Stomach (tissue), 9 donors: Measurements from ENCODE around the gene ACOXL. TPM values are rescaled to one million over a fixed set of nuclear protein-coding genes. Genes with fewer than 3 reads are reported as not detected.

Experiments
- DNase-seq, 2 donors: peaks; one replicate each; pipeline versions ENCODE4 v3.0.0 to v3.0.0-alpha.2; 2013 to 2019
- H3K27ac ChIP-seq, 5 donors: fragments of 200-600 bp in 4 of 5; sonication (generic) in 4 of 5; one replicate each; pipeline ENCODE4 v1.5.1; 2013 to 2019; ENCODE audit warnings: mild to moderate bottlenecking in 1 of 5, moderate library complexity in 1 of 5
- H3K27me3 ChIP-seq, 3 donors: fragments of 200-600 bp; sonication (generic); one replicate each; pipeline ENCODE4 v1.5.1; 2017 to 2019; ENCODE audit warnings: mixed run types in 1 of 3
- H3K36me3 ChIP-seq, 4 donors: fragments of 200-600 bp; sonication (generic); 1 replicate in 3 of 4; 2 replicates in 1 of 4; pipeline ENCODE4 v1.5.1; 2016 to 2019
- H3K4me1 ChIP-seq, 4 donors: fragments of 200-600 bp; sonication (generic); one replicate each; pipeline ENCODE4 v1.5.1; 2016 to 2019
- H3K4me3 ChIP-seq, 4 donors: fragments of 200-600 bp; sonication (generic) in 3 of 4; one replicate each; pipeline ENCODE4 v1.5.1; 2016 to 2019; ENCODE audit warnings: mild to moderate bottlenecking in 1 of 4
- H3K9me3 ChIP-seq, 4 donors: fragments of 200-600 bp; sonication (generic); one replicate each; pipeline ENCODE4 v1.5.1; 2016 to 2019
- EP300 ChIP-seq: sonication (generic); formaldehyde crosslinking; IDR thresholded peaks from one replicate; pipeline ENCODE4 v1.6.1; 2017; ENCODE audit warnings: antibody characterized with exemption
- POLR2A ChIP-seq, 4 donors: fragments of 450-650 bp; IDR thresholded peaks; one replicate each; pipeline ENCODE4 v1.6.1; 2016; ENCODE audit warnings: antibody characterized with exemption in 4 of 4, control low read depth in 2 of 4, mild to moderate bottlenecking in 1 of 4, moderate library complexity in 1 of 4
- POLR2AphosphoS5 ChIP-seq, 3 donors: sonication (generic); formaldehyde crosslinking; IDR thresholded peaks; one replicate each; pipeline ENCODE4 v1.6.1; 2016; ENCODE audit warnings: antibody characterized with exemption in 3 of 3
- WGBS, 5 donors: extraction: QIAGEN DNeasy Blood & Tissue Kit in 3 of 5; methylation state at CpG; one replicate each; pipeline versions ENCODE4 v1.1.5 to v1.1.7; 2013 to 2018; 5-methylcytosine and 5-hydroxymethylcytosine counted together
- intact Hi-C: fragments of 100-400 bp; cut with DNase I; formaldehyde crosslinking; loops from one replicate; pipeline ENCODE4 v1.15.1; 2023; ENCODE audit warnings: low total_unique reads
- polyA plus RNA-seq, 3 donors: library from polyadenylated mRNA; stranded (reverse); fragments of 200-250 nt; gene quantifications; one replicate each; pipeline ENCODE4 v1.2.3, GENCODE V29; 2013
- total RNA-seq, 5 donors: library from RNA; depleted of rRNA; stranded (reverse); fragments of >200 nt; gene quantifications; one replicate each; pipeline versions ENCODE4 v1.1.0 to v1.2.3, GENCODE V29; 2014 to 2016
- TF ChIP-seq, protein P1 (sequence below), 7 experiments: fragments of 450-650 bp in 4 of 7; fragments of 200-600 bp in 3 of 7; sonication (generic) in 3 of 7; IDR thresholded peaks; one replicate each; pipeline ENCODE4 v1.5.1; 2016 to 2019; ENCODE audit warnings: antibody characterized with exemption in 7 of 7, control low read depth in 2 of 7, mild to moderate bottlenecking in 1 of 7
- donor health status: healthy with polysubstance abuse.
- donor health status: Bipolar disorder and iron deficiency.
- donor health status: healthy.

The ACOXL gene
- total and polyA plus RNA-seq, 8 donors: 0.10 to 1.3 (median 0.45) TPM; not detected in 3

DNA sequence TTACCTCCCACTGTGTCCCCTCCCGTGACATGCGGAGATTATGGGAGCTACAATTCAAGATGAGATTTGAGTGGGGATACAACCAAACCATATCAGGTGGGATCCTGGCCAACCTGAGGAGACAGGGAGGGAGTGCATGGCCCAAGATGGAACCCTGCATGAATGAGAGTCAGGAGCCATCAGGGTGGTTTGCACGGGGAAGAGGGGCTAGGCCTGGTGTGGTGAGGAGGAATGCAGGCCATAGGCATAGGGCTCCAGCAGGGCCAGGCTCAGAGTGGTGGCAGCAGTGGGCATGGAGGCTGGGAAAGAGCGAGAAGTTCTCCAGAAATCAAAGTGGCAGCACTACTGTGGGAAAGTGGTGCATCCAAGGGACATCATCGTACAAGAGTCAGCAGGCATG is 314.3 kb downstream of the ACOXL start:
- no peak for DNase-seq
- H3K4me3 ChIP-seq: no peak overlapping the region
- H3K27ac ChIP-seq: no peak overlapping the region
- no peaks in the 10 kb centered on the region for H3K9me3 ChIP-seq
- intact Hi-C loops: no loop called here
- 88 to 96% (median 93%) methylated on average over 5 of the region's 5 CpGs for WGBS, 5 donors
- no peaks in the 10 kb centered on the region for H3K36me3 ChIP-seq
- peaks cover 0 to 4% (median 0%) of the 10 kb centered on the region in 4 donors for H3K4me1 ChIP-seq
- peaks cover 0 to 4% (median 0%) of the 10 kb centered on the region in 3 donors for H3K27me3 ChIP-seq
- TF ChIP-seq POLR2AphosphoS5 (IDR thresholded peaks at IDR 0.05) (no peak), POLR2A (IDR thresholded peaks at IDR 0.05) (no peak), EP300 (no peak)
- TF ChIP-seq, protein P1, sequence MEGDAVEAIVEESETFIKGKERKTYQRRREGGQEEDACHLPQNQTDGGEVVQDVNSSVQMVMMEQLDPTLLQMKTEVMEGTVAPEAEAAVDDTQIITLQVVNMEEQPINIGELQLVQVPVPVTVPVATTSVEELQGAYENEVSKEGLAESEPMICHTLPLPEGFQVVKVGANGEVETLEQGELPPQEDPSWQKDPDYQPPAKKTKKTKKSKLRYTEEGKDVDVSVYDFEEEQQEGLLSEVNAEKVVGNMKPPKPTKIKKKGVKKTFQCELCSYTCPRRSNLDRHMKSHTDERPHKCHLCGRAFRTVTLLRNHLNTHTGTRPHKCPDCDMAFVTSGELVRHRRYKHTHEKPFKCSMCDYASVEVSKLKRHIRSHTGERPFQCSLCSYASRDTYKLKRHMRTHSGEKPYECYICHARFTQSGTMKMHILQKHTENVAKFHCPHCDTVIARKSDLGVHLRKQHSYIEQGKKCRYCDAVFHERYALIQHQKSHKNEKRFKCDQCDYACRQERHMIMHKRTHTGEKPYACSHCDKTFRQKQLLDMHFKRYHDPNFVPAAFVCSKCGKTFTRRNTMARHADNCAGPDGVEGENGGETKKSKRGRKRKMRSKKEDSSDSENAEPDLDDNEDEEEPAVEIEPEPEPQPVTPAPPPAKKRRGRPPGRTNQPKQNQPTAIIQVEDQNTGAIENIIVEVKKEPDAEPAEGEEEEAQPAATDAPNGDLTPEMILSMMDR (IDR thresholded peaks at IDR 0.05): no peak

DNA sequence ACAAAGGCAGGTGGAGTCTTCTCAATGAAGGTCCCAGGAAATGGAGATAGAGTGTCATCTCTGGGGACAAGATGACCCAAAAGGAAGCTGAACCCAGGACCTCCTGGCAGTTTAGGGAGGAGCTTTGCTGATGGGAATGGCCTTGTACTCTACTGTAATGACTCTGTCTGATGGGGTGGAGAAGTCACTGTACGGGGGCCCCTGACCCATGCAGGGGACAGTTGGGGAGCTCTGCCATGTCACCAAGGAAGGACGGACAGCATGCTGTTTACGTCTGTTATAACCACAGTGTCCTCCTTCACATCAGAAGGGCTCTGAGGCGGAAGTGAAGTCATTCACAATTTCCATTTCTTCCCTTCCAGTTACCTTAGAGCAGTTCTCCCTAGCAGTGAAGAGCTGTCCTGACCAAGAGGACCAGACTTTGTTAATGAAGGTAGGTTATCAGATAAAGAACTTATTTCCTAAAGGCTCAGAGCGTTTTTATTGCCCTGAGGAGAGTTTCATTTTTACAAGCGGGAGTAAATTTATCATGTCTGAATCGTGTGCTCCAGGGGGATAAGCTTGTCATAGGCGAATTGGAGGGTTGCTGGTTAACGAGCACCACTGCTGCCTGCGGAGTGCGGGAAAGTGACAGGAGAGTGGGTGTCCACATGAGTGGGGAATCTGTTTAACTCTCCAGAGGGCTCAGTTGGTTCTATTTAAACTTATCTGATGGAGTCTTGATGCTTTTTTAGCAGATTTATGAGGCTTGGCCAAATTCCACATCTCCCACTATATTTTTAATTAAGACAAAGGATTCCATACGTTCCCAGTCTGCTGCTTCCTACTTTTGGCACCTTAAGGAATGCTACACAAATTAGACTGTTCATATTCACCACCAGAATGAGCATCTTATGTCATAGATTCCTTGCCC is 316.7 kb downstream of the ACOXL start:
- no peaks in the 10 kb centered on the region for H3K36me3 ChIP-seq
- DNase-seq: no peak
- H3K4me3 ChIP-seq: no peak overlapping the region
- no peaks in the 10 kb centered on the region for H3K27me3 ChIP-seq
- H3K4me1 ChIP-seq: peaks cover 0 to 4% (median 0%) of the 10 kb centered on the region in 4 donors
- TF ChIP-seq POLR2A (IDR thresholded peaks at IDR 0.05): no peak
- no peak for TF ChIP-seq EP300
- no peak for TF ChIP-seq POLR2AphosphoS5 (IDR thresholded peaks at IDR 0.05)
- TF ChIP-seq, protein P1 (IDR thresholded peaks at IDR 0.05): no peak
- intact Hi-C loops: no loop called here
- 73 to 86% (median 82%) methylated on average over 11 to 12 of the region's 12 CpGs for WGBS, 5 donors
- H3K27ac ChIP-seq: no peak overlapping the region
- no peaks in the 10 kb centered on the region for H3K9me3 ChIP-seq

DNA sequence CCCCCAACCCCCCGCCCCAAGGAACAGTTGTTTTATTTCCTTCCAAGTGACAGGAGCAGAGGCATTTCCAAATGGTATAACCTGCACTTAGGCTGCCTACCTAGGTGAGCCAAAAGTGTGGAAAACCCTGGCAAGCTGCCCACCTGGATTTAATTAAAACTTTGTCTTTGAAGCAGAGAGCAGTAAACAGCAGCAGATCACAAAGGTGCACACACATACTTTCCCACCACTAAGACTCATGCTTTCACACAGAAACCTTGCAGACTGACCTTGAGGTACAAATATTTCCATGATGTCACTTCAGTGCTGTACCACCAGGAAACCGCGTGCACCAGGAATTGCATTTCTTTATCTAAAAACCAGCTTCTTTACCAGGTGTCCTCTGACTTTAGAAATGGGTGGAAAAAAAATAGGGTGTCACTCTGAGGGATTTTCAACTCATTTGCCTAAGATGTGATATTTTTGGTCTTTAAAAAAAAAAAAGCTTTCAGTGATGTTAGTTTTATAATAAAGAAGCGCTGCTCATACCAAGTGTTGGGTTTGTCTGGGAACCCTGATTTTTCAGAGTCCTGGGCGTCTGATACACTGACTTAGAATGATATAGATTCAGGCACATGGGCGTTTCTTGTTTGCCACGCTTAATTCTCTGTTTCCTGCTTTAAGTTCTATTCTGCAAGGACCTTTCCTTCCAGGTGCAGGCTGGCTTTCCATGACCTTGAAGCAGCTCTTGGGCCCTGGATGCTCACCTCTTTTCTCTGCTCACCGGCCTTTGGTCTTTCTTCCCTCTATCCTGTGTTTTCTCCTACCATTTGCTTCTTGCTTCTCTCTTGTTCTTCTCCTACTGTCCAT is 317.6 kb downstream of the ACOXL start:
- Histone ChIP-seq H3K4me1 (peaks cover 0 to 4% (median 0%) of the 10 kb centered on the region in 4 donors), H3K36me3 (no peaks in the 10 kb centered on the region), H3K27ac (no peak overlapping the region), H3K9me3 (no peaks in the 10 kb centered on the region), H3K4me3 (no peak overlapping the region), H3K27me3 (peaks cover 0 to 8% (median 0%) of the 10 kb centered on the region in 3 donors)
- TF ChIP-seq, protein P1 (IDR thresholded peaks at IDR 0.05): no peak
- TF ChIP-seq POLR2AphosphoS5 (IDR thresholded peaks at IDR 0.05) (no peak), EP300 (no peak), POLR2A (IDR thresholded peaks at IDR 0.05) (no peak)
- 47 to 63% (median 53%) methylated on average over 8 of the region's 8 CpGs for WGBS, 5 donors
- peak in 1 of 2 donors; percentile 81 for DNase-seq
- intact Hi-C loops: no loop called here

DNA sequence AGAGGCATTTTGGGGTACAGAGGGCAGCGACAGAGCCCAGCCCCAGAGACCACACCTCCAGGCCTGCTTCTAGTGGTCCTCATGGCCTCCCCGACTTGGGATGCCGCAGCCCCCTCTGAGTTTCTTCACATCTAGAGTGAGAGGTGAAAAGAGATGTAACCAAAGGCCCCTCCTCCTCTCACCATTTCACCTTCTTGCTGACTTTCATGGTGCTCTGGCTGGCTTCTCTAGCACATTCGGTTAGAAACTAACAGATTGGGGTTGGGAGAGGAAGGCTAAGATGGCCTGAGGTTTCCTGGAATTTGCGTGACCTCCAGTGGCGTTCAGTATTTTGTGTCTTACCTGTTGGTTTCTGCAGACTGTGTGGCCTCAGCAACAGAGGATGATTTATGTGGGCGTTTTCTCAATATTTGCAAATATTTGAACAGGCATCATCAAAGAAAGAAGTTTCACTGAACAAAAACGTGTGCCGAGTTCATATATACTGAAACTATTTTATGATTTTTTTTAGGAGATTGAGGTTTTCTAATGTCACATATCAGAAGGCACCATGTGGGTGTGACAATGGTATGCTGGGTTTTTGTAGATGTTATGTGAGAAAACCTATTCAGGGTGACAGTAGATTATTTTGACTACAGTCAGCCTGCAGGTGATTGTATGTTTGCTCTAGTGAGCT is 318.5 kb downstream of the ACOXL start:
- no peak overlapping the region for H3K27ac ChIP-seq
- H3K9me3 ChIP-seq: no peaks in the 10 kb centered on the region
- no peak for DNase-seq
- peaks cover 0 to 4% (median 0%) of the 10 kb centered on the region in 4 donors for H3K4me1 ChIP-seq
- no peak overlapping the region for H3K4me3 ChIP-seq
- peaks cover 0 to 9% (median 0%) of the 10 kb centered on the region in 3 donors for H3K27me3 ChIP-seq
- 78 to 90% (median 85%) methylated on average over 9 of the region's 9 CpGs for WGBS, 5 donors
- TF ChIP-seq POLR2A (IDR thresholded peaks at IDR 0.05): no peak
- TF ChIP-seq EP300: no peak
- no peak for TF ChIP-seq POLR2AphosphoS5 (IDR thresholded peaks at IDR 0.05)
- TF ChIP-seq, protein P1 (IDR thresholded peaks at IDR 0.05): no peak
- intact Hi-C loops: no loop called here
- no peaks in the 10 kb centered on the region for H3K36me3 ChIP-seq
